ENCODE data around the gene JAK2.

DNA sequence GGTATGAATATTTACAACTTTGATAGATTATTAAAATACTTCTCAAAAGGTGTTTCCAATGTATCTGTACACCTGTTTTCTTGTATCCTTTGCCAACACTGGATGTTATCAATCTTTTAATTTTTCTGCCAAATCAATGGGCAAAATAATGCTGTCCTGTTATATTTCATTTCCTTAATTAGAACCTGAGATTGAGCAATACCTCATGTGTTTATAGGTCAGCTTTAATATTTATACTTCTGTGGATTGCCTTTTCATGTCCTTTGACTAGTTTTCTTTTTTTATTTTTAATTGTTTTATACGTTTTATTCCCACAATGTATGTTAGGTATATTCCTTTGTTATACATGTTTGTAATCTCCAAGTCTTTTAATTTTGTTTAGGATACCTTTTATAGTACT, 77.6 kb downstream of the JAK2 start:
- TF ChIP-seq, protein P1, sequence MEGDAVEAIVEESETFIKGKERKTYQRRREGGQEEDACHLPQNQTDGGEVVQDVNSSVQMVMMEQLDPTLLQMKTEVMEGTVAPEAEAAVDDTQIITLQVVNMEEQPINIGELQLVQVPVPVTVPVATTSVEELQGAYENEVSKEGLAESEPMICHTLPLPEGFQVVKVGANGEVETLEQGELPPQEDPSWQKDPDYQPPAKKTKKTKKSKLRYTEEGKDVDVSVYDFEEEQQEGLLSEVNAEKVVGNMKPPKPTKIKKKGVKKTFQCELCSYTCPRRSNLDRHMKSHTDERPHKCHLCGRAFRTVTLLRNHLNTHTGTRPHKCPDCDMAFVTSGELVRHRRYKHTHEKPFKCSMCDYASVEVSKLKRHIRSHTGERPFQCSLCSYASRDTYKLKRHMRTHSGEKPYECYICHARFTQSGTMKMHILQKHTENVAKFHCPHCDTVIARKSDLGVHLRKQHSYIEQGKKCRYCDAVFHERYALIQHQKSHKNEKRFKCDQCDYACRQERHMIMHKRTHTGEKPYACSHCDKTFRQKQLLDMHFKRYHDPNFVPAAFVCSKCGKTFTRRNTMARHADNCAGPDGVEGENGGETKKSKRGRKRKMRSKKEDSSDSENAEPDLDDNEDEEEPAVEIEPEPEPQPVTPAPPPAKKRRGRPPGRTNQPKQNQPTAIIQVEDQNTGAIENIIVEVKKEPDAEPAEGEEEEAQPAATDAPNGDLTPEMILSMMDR (IDR thresholded peaks at IDR 0.05 in 2 of 3, conservative IDR thresholded peaks at IDR 0.05 in 1 of 3; ENCODE audit: control insufficient read depth in 2 of 3, extremely low read depth in 1 of 3, insufficient read depth in 1 of 3, low read depth in 3 of 3, low read length in 3 of 3): no peak
- no peak for TF ChIP-seq PML (IDR thresholded peaks at IDR 0.05; ENCODE audit: low read length)
- TF ChIP-seq RFX5 (IDR thresholded peaks at IDR 0.05; ENCODE audit: low read depth, low read length): no peak
- no peak for TF ChIP-seq TAF1 (IDR thresholded peaks at IDR 0.05; ENCODE audit: borderline replicate concordance, low read depth, low read length)
- TF ChIP-seq, protein P2, sequence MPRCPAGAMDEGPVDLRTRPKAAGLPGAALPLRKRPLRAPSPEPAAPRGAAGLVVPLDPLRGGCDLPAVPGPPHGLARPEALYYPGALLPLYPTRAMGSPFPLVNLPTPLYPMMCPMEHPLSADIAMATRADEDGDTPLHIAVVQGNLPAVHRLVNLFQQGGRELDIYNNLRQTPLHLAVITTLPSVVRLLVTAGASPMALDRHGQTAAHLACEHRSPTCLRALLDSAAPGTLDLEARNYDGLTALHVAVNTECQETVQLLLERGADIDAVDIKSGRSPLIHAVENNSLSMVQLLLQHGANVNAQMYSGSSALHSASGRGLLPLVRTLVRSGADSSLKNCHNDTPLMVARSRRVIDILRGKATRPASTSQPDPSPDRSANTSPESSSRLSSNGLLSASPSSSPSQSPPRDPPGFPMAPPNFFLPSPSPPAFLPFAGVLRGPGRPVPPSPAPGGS (IDR thresholded peaks at IDR 0.05; ENCODE audit: borderline replicate concordance, insufficient read depth, low read depth, low read length, poor library complexity, severe bottlenecking): no peak
- no peak for TF ChIP-seq CHD4 (IDR thresholded peaks at IDR 0.05)
- no peak for TF ChIP-seq ESRRA (IDR thresholded peaks at IDR 0.05; ENCODE audit: low read length)
- no peak for TF ChIP-seq POLR2AphosphoS5 (IDR thresholded peaks at IDR 0.05; ENCODE audit: low read length)
- TF ChIP-seq, protein P3, sequence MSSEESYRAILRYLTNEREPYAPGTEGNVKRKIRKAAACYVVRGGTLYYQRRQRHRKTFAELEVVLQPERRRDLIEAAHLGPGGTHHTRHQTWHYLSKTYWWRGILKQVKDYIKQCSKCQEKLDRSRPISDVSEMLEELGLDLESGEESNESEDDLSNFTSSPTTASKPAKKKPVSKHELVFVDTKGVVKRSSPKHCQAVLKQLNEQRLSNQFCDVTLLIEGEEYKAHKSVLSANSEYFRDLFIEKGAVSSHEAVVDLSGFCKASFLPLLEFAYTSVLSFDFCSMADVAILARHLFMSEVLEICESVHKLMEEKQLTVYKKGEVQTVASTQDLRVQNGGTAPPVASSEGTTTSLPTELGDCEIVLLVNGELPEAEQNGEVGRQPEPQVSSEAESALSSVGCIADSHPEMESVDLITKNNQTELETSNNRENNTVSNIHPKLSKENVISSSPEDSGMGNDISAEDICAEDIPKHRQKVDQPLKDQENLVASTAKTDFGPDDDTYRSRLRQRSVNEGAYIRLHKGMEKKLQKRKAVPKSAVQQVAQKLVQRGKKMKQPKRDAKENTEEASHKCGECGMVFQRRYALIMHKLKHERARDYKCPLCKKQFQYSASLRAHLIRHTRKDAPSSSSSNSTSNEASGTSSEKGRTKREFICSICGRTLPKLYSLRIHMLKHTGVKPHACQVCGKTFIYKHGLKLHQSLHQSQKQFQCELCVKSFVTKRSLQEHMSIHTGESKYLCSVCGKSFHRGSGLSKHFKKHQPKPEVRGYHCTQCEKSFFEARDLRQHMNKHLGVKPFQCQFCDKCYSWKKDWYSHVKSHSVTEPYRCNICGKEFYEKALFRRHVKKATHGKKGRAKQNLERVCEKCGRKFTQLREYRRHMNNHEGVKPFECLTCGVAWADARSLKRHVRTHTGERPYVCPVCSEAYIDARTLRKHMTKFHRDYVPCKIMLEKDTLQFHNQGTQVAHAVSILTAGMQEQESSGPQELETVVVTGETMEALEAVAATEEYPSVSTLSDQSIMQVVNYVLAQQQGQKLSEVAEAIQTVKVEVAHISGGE (CRISPR knock-in tag; IDR thresholded peaks at IDR 0.05): no peak
- no peak for TF ChIP-seq YY1 (IDR thresholded peaks at IDR 0.05; ENCODE audit: low read depth, low read length)
- no peak for TF ChIP-seq TCF7 (IDR thresholded peaks at IDR 0.05; ENCODE audit: borderline replicate concordance)
